Loucy (cell line): Measurements from ENCODE around the gene HOMEZ.

ENCODE experiments used
- EZH2phosphoT487 ChIP-seq: fragments of 200-600 bp; IDR thresholded peaks from 2 replicates; pipeline ENCODE4 v1.6.1; 2018; ENCODE audit warnings: antibody characterized with exemption, mild to moderate bottlenecking, moderate library complexity, borderline replicate concordance
- TF ChIP-seq, protein P1 (sequence below): fragments of 200-600 bp; sonication (generic); conservative IDR thresholded peaks from 2 replicates; pipeline ENCODE4 v1.5.1; 2014; ENCODE audit warnings: mild to moderate bottlenecking, antibody characterized with exemption, low read length

DNA sequence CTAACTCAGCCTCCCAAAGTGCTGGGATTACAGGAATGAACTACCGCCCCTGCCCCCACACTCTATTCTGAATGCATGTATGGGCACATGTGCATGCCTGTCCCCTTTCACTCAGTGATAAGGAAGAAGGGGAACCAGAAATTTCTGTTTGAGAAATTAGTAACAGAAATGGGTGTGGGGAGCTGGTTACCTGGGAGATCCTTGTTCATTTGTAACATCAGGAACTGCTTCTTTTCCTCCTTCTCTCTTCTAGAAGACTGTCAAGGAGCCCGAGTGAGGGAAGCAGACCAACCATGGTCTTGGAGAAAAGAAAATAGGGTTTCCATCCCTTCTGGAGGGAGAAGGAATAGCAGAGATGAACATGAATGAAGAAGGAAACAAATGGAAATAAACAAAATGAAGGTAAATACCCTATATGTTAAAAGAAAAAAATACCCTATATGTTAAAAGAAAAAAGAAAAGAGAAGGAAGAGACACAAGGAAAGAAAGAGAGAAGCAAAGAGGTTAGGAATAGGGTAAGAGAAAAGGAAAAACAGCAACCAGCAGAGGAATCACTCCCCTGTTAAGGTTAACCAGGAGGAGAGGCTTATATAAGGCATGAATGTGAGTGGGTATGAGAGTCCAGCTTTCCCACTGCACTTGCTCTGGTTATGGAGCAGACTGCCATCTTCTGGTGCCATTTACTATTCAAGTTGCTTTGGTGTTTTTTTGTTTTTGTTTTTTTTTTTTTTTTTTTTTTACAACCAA, 13.5 kb upstream of the HOMEZ start:
- TF ChIP-seq, protein P1, sequence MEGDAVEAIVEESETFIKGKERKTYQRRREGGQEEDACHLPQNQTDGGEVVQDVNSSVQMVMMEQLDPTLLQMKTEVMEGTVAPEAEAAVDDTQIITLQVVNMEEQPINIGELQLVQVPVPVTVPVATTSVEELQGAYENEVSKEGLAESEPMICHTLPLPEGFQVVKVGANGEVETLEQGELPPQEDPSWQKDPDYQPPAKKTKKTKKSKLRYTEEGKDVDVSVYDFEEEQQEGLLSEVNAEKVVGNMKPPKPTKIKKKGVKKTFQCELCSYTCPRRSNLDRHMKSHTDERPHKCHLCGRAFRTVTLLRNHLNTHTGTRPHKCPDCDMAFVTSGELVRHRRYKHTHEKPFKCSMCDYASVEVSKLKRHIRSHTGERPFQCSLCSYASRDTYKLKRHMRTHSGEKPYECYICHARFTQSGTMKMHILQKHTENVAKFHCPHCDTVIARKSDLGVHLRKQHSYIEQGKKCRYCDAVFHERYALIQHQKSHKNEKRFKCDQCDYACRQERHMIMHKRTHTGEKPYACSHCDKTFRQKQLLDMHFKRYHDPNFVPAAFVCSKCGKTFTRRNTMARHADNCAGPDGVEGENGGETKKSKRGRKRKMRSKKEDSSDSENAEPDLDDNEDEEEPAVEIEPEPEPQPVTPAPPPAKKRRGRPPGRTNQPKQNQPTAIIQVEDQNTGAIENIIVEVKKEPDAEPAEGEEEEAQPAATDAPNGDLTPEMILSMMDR, result peak; percentile 48
- TF ChIP-seq EZH2phosphoT487, result no peak
